IMR-90 (cell line): ENCODE results near the gene SLC39A3. TPM values are rescaled to one million over a fixed set of nuclear protein-coding genes. Genes with fewer than 3 reads are reported as not detected.

Experiments used
- ATAC-seq: fragments of 200-7000 bp; cut with Tn5 transposase; 2 replicates; pipeline ENCODE4 v1.9.1; 2020; ENCODE audit warnings: low read depth, mild to moderate bottlenecking, moderate library complexity
- BruUV-seq: library from RNA; stranded (reverse); fragments of 400-500 nt; replicated peaks from 2 replicates; lab custom pipeline; 2021; lab: Mats Ljungman, UMichigan
- CTCF ChIA-PET: fragments of 300-600 bp; formaldehyde crosslinking; extraction: SDS; loops from one replicate; lab custom pipeline; 2021; ENCODE audit warnings: antibody characterized with exemption; lab: Yijun Ruan, JAX
- POLR2A ChIA-PET: fragments of 300-600 bp; sonication (Branson Sonifier 250); formaldehyde crosslinking; loops from one replicate; lab custom pipeline; 2022; ENCODE audit warnings: antibody characterized with exemption; ENCODE audit not compliant: unreplicated experiment; lab: Charles Lee
- DNase-seq: peaks from one replicate; pipeline ENCODE4 v3.0.0; 2013
- H2AFZ ChIP-seq: replicated peaks from 2 replicates; pipeline ENCODE3; 2013; ENCODE audit warnings: low read length, mild to moderate bottlenecking; ENCODE audit not compliant: poor library complexity
- H2AK5ac ChIP-seq: 2 replicates; pipeline ENCODE4 v1.6.1; 2013; ENCODE audit warnings: low read depth, low read length, inconsistent platforms
- H2AK9ac ChIP-seq: replicated peaks from 2 replicates; pipeline ENCODE3; 2013; ENCODE audit warnings: mild to moderate bottlenecking, low read depth, low read length, moderate library complexity; ENCODE audit not compliant: poor library complexity
- H2BK120ac ChIP-seq: 2 replicates; pipeline ENCODE4 v1.6.1; 2013; ENCODE audit warnings: low read depth, low read length, inconsistent platforms
- H2BK15ac ChIP-seq: 3 replicates; pipeline ENCODE4 v1.6.1; 2013; ENCODE audit warnings: low read depth, low read length, inconsistent platforms
- H2BK20ac ChIP-seq: 2 replicates; pipeline ENCODE4 v1.6.1; 2013; ENCODE audit warnings: low read depth, mild to moderate bottlenecking, inconsistent platforms, low read length, moderate library complexity
- H2BK5ac ChIP-seq: 2 replicates; pipeline ENCODE4 v1.6.1; 2013; ENCODE audit warnings: mild to moderate bottlenecking, low read depth, low read length, inconsistent platforms; ENCODE audit not compliant: poor library complexity, severe bottlenecking
- H3K14ac ChIP-seq: replicated peaks from 2 replicates; pipeline ENCODE4 v1.6.1; 2013; ENCODE audit warnings: low read depth, low read length, inconsistent platforms
- H3K18ac ChIP-seq: 2 replicates; pipeline ENCODE4 v1.6.1; 2013; ENCODE audit warnings: low read depth, low read length, control low read depth
- H3K23ac ChIP-seq: 2 replicates; pipeline ENCODE4 v1.6.1; 2013; ENCODE audit warnings: low read depth, low read length, inconsistent platforms
- H3K27ac ChIP-seq: 2 replicates; pipeline ENCODE4 v1.5.1; 2013; ENCODE audit warnings: mild to moderate bottlenecking, control low read depth, low read length; ENCODE audit not compliant: insufficient read depth
- H3K27me3 ChIP-seq: 2 replicates; pipeline ENCODE4 v1.6.1; 2013; ENCODE audit warnings: low read length; ENCODE audit not compliant: control insufficient read depth, insufficient read depth
- H3K36me3 ChIP-seq: 2 replicates; pipeline ENCODE4 v1.6.1; 2013; ENCODE audit warnings: low read length, mixed read lengths; ENCODE audit not compliant: control insufficient read depth, insufficient read depth
- H3K4ac ChIP-seq: 2 replicates; pipeline ENCODE4 v1.6.1; 2013; ENCODE audit warnings: low read depth, low read length, inconsistent platforms
- H3K4me1 ChIP-seq: 2 replicates; pipeline ENCODE4 v1.6.1; 2013; ENCODE audit warnings: low read length, mixed read lengths; ENCODE audit not compliant: control insufficient read depth, insufficient read depth
- H3K4me2 ChIP-seq: 2 replicates; pipeline ENCODE4 v1.6.1; 2013; ENCODE audit warnings: low read depth, mild to moderate bottlenecking, control low read depth, low read length, moderate library complexity
- H3K4me3 ChIP-seq: 2 replicates; pipeline ENCODE4 v1.5.1; 2013; ENCODE audit warnings: low read depth, mild to moderate bottlenecking, control low read depth, low read length, moderate library complexity; ENCODE audit not compliant: insufficient read depth
- H3K56ac ChIP-seq: 2 replicates; pipeline ENCODE4 v1.6.1; 2013; ENCODE audit warnings: low read length, inconsistent platforms; ENCODE audit not compliant: insufficient read depth; ENCODE audit errors: extremely low read depth
- H3K79me1 ChIP-seq, 2 experiments: 2 replicates each; pipeline ENCODE4 v1.6.1; 2013; ENCODE audit warnings: low read length in 2 of 2, inconsistent platforms in 1 of 2, low read depth in 1 of 2
- H3K9ac ChIP-seq: 2 replicates; pipeline ENCODE4 v1.6.1; 2013; ENCODE audit warnings: low read depth, low read length, control low read depth
- H3K9me1 ChIP-seq: 2 replicates; pipeline ENCODE4 v1.6.1; 2013; ENCODE audit warnings: low read length, inconsistent platforms; ENCODE audit not compliant: insufficient read depth
- H3K9me3 ChIP-seq: 2 replicates; pipeline ENCODE4 v1.6.1; 2013; ENCODE audit warnings: low read length; ENCODE audit not compliant: control insufficient read depth, insufficient read depth
- H4K20me1 ChIP-seq: 2 replicates; pipeline ENCODE4 v1.6.1; 2013; ENCODE audit warnings: low read length, inconsistent platforms; ENCODE audit not compliant: insufficient read depth
- H4K5ac ChIP-seq: 2 replicates; pipeline ENCODE4 v1.6.1; 2013; ENCODE audit warnings: mild to moderate bottlenecking, low read depth, low read length, control low read depth
- H4K8ac ChIP-seq, 2 experiments: 2 replicates each; pipeline ENCODE4 v1.6.1; 2013; ENCODE audit warnings: low read depth in 2 of 2, low read length in 2 of 2, control low read depth in 1 of 2, inconsistent platforms in 1 of 2
- H4K91ac ChIP-seq: 2 replicates; pipeline ENCODE4 v1.6.1; 2013; ENCODE audit warnings: low read depth, low read length, inconsistent platforms; ENCODE audit not compliant: insufficient read depth
- CEBPB ChIP-seq: IDR thresholded peaks from 2 replicates; pipeline ENCODE4 v1.6.1; 2012; ENCODE audit warnings: low read depth, low read length, improper control_type of control experiment
- RAD21 ChIP-seq: IDR thresholded peaks from 2 replicates; pipeline ENCODE4 v1.6.1; 2012; ENCODE audit warnings: low read length, improper control_type of control experiment
- RCOR1 ChIP-seq: IDR thresholded peaks from 2 replicates; pipeline ENCODE4 v1.6.1; 2012; ENCODE audit warnings: mild to moderate bottlenecking, low read length, improper control_type of control experiment; ENCODE audit not compliant: insufficient replicate concordance
- whole genome bisulfite sequencing, 2 experiments: methylation state at CpG; one replicate each; pipeline versions ENCODE4 v1.1.5 to v1.1.7; 2013; ENCODE audit warnings: missing lambda C conversion rate in 2 of 2; ENCODE audit not compliant: insufficient read length in 1 of 2; ENCODE audit errors: extremely low coverage in 2 of 2; 5-methylcytosine and 5-hydroxymethylcytosine counted together
- dilution Hi-C: fragments of 300-500 bp; cut with HindIII; formaldehyde crosslinking; loops from one replicate; pipeline ENCODE4 v1.14.3; 2018; ENCODE audit warnings: low sequenced_read_pairs; ENCODE audit not compliant: unreplicated experiment
- in situ Hi-C: fragments of 300-500 bp; cut with MboI; formaldehyde crosslinking; loops from 3 replicates; pipeline ENCODE4 v1.14.3; 2019; ENCODE audit warnings: low sequenced_read_pairs, inconsistent platforms, mixed read lengths
- intact Hi-C: fragments of 100-400 bp; cut with micrococcal nuclease; formaldehyde crosslinking; loops from 2 replicates; pipeline ENCODE4 v1.10.0; 2022
- polyA plus RNA-seq, 3 experiments: library from polyadenylated mRNA; depleted of rRNA; stranded (reverse); fragments of >200 nt; gene quantifications; 2 replicates each; pipeline ENCODE4 v1.2.3, GENCODE V29; 2012; ENCODE audit warnings: low replicate concordance in 1 of 3
- total RNA-seq: library from RNA; depleted of rRNA; stranded (reverse); fragments of >200 nt; gene quantifications from 2 replicates; pipeline ENCODE4 v1.2.3, GENCODE V29; 2012
- TF ChIP-seq, protein P1 (sequence below): conservative IDR thresholded peaks from 2 replicates; pipeline ENCODE4 v1.5.1; 2012; ENCODE audit warnings: mild to moderate bottlenecking, low read depth, low read length, improper control_type of control experiment

Gene SLC39A3
- total and polyA plus RNA-seq, 2 of the 4 experiments (the other 2 are of a cell fraction) = 12.4 to 38.2 TPM

DNA sequence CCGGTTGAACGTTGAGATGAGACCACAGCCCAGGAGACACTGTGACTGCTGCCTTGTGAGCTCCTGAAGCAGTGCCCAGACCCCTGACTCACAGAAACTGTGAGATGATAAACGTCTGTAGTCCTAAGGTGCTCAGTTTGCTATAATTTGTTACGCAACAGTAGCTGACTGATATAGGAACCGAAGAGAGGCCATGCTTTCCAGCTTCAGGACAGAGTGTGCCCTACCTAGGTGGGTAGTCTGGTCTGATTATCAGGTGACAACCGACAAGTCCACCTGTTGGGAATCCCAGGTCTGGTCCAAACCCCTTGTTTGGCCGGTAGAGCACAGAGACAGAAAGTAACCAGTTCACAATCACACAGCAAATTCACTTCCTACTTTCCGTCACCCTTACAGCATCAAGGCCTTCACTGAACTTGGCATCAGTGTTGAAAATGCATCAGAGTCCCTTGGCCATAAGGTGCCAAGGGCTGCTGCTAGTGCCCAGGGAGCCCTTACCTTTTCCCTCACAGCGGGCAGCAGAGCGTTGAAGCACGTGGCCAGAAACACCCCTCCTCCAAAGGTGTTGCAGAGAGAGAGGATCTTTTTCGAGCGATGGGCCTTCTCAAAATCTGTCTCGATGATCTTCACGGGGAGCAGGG, 3.1 kb downstream of the SLC39A3 start:
- no peak overlapping the region for H4K91ac ChIP-seq
- no peaks in the 10 kb centered on the region for H3K27me3 ChIP-seq
- H3K4me1 ChIP-seq = no peaks in the 10 kb centered on the region; the same call in 1 of the 2 replicates
- intact Hi-C loops (no loop called here), in situ Hi-C loops (no loop called here), dilution Hi-C loops (no loop called here)
- H2BK15ac ChIP-seq = no peak overlapping the region
- no peak overlapping the region for H3K56ac ChIP-seq
- H3K79me1 ChIP-seq = peaks cover 11 to 26% of the 10 kb centered on the region in 2 experiments; a peak in 3 of 4 replicates
- H2AK5ac ChIP-seq = no peak overlapping the region
- no peak overlapping the region for H2BK120ac ChIP-seq
- no peak overlapping the region for H3K4ac ChIP-seq
- no peak for ATAC-seq
- ChIA-PET CTCF (no interaction called here), POLR2A (no interaction called here)
- 0 out of 2 replicates have a peak, but pooled peaks cover 2% of the 10 kb centered on the region for H3K9me1 ChIP-seq
- H3K27ac ChIP-seq = no peak overlapping the region
- H2AK9ac ChIP-seq = no peak overlapping the region
- no peak overlapping the region for H4K5ac ChIP-seq
- peaks cover 29% of the 10 kb centered on the region for H3K36me3 ChIP-seq
- DNase-seq = no peak
- no peak overlapping the region for H3K9ac ChIP-seq
- no peak overlapping the region for H4K8ac ChIP-seq
- H3K4me3 ChIP-seq = no peak overlapping the region
- WGBS, 2 experiments = 100% methylated on average over 7 of the region's 15 CpGs; no CpG with 5 or more reads in 1 of the 2 experiments
- no peak overlapping the region for H3K23ac ChIP-seq
- H2BK5ac ChIP-seq = no peak overlapping the region
- H2AFZ ChIP-seq = no peak overlapping the region
- no peak overlapping the region for H2BK20ac ChIP-seq
- no peaks in the 10 kb centered on the region; the same call in none of the 2 replicates for H4K20me1 ChIP-seq
- H3K4me2 ChIP-seq = no peak overlapping the region
- no peak overlapping the region for H3K14ac ChIP-seq
- H3K9me3 ChIP-seq = no peaks in the 10 kb centered on the region; the same call in 1 of the 2 replicates
- no TSS peak for BruUV-seq
- TF ChIP-seq, protein P1, sequence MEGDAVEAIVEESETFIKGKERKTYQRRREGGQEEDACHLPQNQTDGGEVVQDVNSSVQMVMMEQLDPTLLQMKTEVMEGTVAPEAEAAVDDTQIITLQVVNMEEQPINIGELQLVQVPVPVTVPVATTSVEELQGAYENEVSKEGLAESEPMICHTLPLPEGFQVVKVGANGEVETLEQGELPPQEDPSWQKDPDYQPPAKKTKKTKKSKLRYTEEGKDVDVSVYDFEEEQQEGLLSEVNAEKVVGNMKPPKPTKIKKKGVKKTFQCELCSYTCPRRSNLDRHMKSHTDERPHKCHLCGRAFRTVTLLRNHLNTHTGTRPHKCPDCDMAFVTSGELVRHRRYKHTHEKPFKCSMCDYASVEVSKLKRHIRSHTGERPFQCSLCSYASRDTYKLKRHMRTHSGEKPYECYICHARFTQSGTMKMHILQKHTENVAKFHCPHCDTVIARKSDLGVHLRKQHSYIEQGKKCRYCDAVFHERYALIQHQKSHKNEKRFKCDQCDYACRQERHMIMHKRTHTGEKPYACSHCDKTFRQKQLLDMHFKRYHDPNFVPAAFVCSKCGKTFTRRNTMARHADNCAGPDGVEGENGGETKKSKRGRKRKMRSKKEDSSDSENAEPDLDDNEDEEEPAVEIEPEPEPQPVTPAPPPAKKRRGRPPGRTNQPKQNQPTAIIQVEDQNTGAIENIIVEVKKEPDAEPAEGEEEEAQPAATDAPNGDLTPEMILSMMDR = no peak
- no peak for TF ChIP-seq RCOR1
- peak; percentile 88 for TF ChIP-seq CEBPB
- no peak for TF ChIP-seq RAD21
- H3K18ac ChIP-seq = no peak overlapping the region
